Coronary artery (tissue), 2 donors: ENCODE results near the gene FHIT.

Experiments
- DNase-seq: peaks from one replicate; pipeline ENCODE4 v3.0.0-alpha.2; 2017; ENCODE audit warnings: low spot score
- H3K27ac ChIP-seq, 2 donors: fragments of 200-600 bp; sonication (generic); one replicate each; pipeline ENCODE4 v1.5.1; 2016 to 2019
- H3K4me3 ChIP-seq: fragments of 200-600 bp; sonication (generic); 2 replicates; pipeline ENCODE4 v1.5.1; 2016; ENCODE audit warnings: mild to moderate bottlenecking, moderate library complexity
- CTCF ChIP-seq: fragments of 200-600 bp; sonication (generic); IDR thresholded peaks from one replicate; pipeline ENCODE4 v1.5.1; 2019; ENCODE audit warnings: antibody characterized with exemption

Gene FHIT

DNA sequence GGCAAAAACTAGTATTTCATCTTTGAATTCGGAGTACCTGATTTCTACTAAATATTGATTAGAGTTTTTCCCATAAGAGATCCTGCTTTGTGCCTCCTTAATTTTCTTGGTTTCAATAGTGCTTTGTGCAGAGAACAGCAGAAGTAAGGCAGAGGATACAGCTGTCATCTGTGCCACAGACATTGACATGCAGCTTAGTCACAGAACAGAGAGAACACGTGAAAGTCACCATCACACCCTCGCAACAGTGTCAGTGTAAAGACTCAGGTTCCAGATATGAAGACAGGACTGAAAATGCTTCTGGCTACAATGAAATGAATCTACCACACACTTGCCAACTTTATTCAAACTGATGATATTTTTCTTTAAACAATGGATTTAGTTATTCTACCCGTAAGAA, 1258.7 kb downstream of the FHIT start:
- no peak overlapping the region for H3K27ac ChIP-seq
- no peak overlapping the region for H3K4me3 ChIP-seq
- DNase-seq: no peak
- no peak for TF ChIP-seq CTCF

DNA sequence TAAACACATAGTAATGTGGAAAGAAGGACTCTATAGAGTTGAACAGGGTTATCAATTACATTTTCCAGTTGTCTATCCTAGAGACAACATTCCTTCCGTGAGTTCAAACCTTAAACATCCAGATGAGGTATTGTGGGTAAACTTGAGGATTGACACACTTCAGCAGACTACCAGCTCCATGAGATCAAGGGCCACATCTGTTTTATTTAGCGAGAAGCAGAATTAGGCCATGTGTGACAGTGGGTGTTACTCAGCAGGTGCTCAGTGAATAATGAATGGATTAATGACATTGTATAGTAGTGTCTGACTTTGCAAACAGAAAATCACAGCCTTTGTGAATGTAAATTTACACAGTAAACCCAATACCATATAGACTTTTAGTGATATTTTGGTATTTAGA, 1260.3 kb downstream of the FHIT start:
- no peak for DNase-seq
- no peak overlapping the region for H3K27ac ChIP-seq
- TF ChIP-seq CTCF: no peak

GRCh38 chr3:59982510-59982909, 1268.7 kb downstream of the FHIT start:
- no peak overlapping the region for H3K27ac ChIP-seq
- no peak for TF ChIP-seq CTCF
- no peak for DNase-seq
- no peak overlapping the region for H3K4me3 ChIP-seq

More for the DNA sequence above, 1260.3 kb downstream of the FHIT start:
- no peak overlapping the region for H3K4me3 ChIP-seq

- DNase-seq: no peak
- Histone ChIP-seq H3K4me3 (no peak overlapping the region), H3K27ac (no peak overlapping the region)
- TF ChIP-seq CTCF: no peak
These were observed 1269.9 kb downstream of the FHIT start for GRCh38 chr3:59981377-59981776.

DNA sequence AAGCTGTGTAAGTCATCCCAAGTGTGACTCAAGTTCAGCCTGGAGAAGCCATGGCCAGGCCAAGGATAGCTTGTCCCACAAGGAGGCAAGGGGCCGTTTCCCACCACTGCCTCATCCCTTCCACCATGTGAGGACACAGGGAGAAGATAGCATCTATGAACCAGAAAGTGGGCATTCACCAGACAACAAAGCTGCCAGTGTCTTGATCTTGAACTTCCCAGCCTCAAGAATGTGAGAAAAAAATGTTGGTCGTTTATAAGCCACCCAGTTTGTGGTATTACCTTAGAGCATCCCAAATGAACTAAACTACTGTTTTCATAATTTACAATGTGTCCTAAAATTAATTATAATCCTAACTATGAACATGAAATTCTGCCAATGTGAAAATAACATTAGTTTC, 1270.7 kb downstream of the FHIT start:
- DNase-seq: no peak
- H3K27ac ChIP-seq: no peak overlapping the region
- no peak overlapping the region for H3K4me3 ChIP-seq
- TF ChIP-seq CTCF: no peak

DNA sequence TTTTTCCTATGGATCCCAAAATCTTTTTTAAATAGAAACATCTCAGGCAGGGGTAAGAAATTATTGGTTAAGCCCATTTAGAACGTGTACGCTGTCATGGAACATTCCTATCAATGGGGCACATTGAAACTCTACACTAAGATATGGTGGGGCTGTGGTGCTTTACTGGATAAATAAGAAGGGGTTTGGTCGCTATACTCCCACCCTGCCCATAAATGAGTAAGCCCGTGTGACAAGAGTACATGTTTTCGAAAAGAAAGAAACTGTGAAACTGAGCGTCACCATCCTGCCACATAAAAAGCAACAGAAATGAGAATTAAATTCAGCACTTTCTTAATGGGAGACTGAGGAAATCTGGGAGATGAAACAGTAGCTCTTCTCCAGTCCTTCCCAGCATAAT, 1271.7 kb downstream of the FHIT start:
- no peak for TF ChIP-seq CTCF
- H3K4me3 ChIP-seq: no peak overlapping the region
- H3K27ac ChIP-seq: no peak overlapping the region
- DNase-seq: no peak

- no peak for TF ChIP-seq CTCF
- H3K27ac ChIP-seq: no peak overlapping the region
- no peak overlapping the region for H3K4me3 ChIP-seq
- DNase-seq: no peak
These were observed 1272.3 kb downstream of the FHIT start for GRCh38 chr3:59978979-59979378.
